Fibroblast of the conjunctiva (primary cell): ENCODE measurements around the gene MFSD6.

Experiments used
- DNase-seq: peaks from one replicate; pipeline ENCODE4 v3.0.0-alpha.2; 2010; ENCODE audit warnings: low read depth

Gene MFSD6

GRCh38 chr2:190440113-190440512, 32.0 kb downstream of the MFSD6 start:
- DNase-seq = no peak

DNA sequence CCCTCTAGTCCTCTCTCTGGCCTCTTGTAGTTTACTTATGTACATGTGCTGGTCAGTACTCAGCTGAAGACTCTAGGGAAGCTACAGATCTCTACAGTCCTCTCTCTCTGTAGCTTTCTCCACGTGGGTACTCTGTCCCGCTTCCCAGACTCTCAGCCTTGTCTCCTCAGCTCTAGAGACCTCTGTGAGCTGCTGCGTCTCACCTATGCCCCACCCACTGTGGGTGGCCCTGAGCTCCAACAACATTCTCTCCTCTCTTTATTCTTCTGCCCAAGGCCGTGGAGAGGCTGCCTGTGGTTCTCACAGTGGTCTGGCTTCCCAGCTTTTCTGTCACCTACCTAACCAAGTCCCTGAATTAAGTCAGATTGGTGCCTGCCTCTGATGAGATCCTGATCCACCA, 33.4 kb downstream of the MFSD6 start:
- no peak for DNase-seq

DNA sequence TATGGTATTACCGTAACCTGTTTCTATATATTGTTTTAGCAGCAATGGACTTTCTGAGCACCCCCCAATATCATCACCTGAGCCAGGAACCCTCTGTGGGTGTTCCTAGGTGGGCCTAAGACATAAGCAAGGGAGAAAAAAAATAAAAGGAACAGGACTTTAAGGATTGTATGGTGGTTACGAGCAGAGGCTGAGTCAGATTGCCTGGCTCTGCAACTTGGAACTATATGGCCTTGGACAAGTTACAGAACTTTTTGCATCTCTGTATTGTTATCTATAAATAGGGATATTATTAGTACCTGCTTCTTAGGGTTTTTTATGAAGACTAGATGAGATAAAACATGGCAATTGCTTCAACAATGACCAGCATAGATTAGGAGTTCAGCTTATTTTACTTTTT, 34.9 kb downstream of the MFSD6 start:
- DNase-seq = no peak

DNA sequence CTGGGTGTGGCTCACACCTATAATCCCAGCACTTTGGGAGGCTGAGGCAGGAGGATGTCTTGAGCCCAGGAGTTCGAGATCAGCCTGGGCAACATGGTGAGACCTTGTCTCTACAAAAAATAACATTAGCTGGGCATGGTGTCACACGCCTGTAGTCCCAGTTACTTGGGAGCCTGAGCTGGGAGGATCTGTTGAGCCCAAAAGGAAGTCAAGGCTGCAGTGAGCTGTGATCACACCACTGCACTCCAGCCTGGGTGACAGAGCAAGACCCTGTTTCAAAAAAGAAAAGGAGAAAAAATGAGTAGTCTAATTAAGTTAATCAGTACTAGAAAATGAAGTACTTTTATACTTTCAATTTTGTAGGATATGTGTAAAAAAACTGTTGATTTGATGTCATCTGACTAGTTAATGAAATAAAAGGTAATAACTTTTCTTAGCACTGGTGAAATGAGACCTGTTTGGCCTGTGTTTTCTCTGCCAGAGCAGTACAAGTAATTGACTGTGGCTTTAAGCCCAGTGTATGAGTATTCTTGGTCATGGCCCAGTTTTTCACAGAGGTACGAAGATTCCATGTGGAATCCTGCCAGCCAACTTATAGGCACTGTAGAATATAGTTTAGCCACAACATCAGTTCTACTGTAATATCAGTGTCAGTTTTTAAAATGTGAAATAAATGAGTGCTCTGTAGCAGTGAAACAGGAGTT, 35.8 kb downstream of the MFSD6 start:
- DNase-seq = peak; percentile 66

- DNase-seq = no peak
Measured at GRCh38 chr2:190444976-190445375, 36.8 kb downstream of the MFSD6 start.

- no peak for DNase-seq
Measured at GRCh38 chr2:190446193-190446592, 38.0 kb downstream of the MFSD6 start.

DNA sequence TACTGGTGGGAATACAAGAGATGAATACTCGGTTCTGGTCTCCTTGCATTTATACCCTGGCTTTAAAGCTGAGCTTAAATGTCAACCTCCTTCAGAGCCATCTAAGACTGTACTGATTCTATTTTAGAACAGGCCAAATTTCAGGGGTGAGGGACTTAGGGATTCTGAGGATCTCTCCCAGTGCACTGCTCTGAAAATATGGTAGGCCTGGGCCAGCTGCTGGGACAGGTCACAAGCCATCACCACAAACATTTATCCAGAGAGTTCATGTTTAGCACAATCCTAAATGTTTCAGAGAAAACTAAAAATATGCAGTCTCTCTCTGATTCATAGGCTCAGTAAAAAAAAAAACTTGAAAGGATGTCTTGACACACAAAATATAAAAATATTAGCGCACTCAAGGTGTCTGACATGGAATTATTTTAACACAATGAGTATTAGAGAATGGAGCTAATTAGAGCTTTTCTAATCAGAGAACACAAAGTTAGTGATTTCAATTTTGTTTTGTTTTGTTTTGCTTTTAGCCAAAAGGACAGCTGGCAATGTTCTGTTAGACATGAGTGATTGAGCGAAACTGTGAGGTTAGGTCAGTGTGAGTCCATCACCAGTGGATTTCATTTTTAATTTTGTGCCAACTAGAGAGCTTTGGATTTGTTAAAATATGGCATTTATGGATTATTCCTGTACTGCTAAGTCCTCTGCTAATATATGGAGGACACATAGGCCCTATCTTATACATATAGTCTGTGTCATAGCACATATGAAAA, 38.8 kb downstream of the MFSD6 start:
- DNase-seq = no peak

DNA sequence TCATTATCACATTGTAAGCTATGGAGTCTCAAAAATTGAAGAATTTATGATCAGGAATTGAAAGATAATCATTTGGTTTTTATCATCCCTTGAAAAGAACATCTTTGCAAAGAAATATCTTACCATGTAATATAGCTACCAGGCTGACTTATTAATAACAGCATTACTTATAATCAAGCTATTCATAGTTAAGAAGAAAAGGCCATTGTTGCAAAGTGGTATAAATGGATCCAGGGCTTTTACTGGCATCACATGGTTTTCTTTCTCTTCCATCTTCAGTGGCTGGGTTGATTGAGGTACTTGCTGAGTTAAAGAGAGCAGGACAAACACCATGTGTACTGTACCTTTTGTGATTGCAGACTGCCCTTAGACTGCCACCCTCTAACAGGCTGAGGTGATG, 39.6 kb downstream of the MFSD6 start:
- DNase-seq = no peak

- no peak for DNase-seq
Measured at GRCh38 chr2:190449925-190450324, 41.8 kb downstream of the MFSD6 start.

DNA sequence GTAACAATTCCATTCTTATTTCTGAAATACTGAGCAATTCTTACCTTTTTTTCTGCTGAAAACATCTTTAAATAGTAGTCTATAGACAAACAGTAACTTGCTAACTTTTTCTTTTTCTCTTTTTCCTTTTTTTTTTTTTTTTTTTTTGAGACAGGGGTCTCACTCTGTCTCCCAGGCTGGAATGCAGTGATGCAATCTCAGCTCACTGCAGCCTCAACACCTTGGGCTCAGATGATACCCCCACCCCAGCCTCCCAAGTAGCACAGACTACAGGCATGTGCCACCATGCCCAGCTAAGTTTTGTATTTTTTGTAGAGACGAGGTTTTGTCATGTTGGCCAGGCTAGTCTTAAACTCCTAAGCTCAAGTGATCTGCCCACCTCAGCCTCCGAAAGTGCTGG, 42.2 kb downstream of the MFSD6 start:
- DNase-seq = no peak

- DNase-seq = no peak
Measured at GRCh38 chr2:190451561-190452176, 43.5 kb downstream of the MFSD6 start.

GRCh38 chr2:190452433-190452832, 44.3 kb downstream of the MFSD6 start:
- no peak for DNase-seq

DNA sequence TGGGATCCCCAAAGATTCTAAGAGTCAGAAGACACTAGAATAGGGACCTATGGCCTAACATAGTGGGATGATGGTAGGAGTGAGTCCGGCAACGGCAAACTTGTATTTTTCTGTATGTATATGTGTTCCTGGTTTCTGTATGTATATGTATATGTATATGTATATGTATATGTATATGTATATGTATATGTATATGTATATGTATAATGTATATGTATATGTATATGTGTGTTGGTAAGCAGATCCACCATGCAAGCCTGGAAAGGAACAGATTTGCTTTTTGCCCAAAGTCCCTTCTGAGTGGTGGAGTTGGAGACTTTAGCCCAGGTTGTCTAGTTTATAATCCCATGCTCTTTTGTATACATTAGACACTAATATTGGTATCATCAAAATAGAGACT, 46.6 kb downstream of the MFSD6 start:
- DNase-seq = no peak

GRCh38 chr2:190455358-190456095, 47.4 kb downstream of the MFSD6 start:
- no peak for DNase-seq

DNA sequence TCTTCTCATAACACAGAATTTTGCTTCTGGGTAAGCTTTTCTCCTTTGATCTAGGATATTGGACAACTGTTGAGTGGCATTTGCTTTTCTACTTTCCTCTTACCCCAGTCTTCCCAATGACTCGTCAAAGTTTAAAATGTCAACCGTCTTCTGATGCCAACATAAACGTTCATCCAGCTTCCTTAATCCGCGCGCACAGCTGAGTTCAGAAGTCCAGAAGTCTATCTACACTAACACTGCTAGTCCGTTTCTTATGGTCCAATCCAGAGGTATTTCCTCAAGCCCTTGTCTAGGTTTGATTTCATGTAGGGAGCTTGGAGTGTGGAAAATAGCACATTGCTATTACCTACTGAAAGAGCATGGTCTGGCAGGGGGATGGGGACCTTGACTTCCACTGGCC, 48.7 kb downstream of the MFSD6 start:
- DNase-seq = no peak

DNA sequence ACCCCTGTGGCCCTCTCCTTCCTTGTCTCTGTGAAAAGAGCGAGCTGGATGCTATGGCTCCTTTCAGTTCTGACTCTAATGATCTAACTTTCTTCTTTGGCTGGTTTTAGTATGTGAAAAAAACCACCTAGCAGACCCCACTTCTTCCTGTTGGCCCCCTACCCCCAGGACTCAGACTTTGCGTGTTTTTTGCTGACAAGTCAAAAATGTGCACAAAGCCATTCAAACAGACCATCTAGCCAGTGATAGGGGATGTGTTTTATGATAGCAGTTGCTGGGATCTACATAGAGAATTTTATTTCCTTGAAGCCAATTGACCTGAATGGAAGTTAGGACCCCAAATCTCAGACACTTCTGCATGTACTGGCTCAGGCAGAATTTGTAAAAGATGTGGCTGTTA, 49.1 kb downstream of the MFSD6 start:
- DNase-seq = no peak

DNA sequence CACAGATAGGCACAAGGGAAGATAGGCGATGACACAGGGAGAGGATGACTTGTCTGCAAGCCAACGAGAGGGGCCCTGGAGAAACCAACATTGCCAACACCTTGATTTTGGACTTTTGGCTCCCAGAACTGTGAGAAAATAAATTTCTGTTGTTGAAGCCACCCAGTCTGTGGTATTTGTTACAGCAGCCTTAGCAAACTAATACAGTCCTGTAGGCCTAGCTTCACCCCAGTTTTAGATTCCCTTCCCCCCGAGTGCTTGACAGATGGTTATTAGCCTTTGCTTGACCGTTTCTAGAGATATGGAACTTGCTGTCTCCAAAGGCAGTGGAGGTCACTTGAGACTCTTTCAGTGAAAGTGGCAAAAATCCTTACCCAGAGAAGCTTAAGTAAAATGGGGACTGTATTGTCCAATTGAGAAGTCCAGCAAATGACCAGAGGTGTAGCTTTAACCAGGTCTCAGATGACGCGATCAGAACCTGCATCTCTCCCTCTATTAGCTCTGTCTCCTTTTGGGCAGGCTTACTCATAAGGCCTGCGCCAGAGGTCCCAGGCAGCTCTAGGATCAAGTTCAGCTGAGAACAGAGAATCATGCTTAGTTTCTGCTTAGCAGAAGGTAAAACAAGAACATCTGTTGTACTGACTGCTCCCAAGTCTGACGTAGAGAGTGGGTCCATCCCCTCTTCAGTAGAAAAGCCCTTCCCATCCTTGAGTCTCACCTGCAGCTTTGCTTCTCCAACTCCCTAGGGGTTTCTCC, 50.4 kb downstream of the MFSD6 start:
- DNase-seq = no peak

GRCh38 chr2:190459881-190460280, 51.7 kb downstream of the MFSD6 start:
- no peak for DNase-seq

DNA sequence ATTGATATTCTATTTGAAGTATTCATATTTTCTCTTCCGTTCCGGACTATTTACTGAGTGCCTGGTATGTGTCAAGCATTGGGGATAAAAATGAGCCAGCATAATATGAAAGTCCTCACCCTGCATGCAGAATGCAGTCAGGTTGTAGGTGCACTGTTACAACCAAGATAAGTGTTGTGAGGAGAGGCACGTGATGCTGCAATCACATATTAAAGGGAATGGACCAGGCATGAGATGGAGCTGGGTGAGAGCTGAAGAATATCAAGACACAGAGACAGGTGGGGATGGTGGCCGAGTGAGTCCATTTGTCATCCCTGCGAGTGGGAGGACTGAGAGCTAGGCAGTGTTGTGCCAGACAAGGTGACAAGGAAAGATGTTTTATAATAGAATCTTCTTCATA, 52.3 kb downstream of the MFSD6 start:
- no peak for DNase-seq

- no peak for DNase-seq
Measured at GRCh38 chr2:190462181-190462580, 54.0 kb downstream of the MFSD6 start.

DNA sequence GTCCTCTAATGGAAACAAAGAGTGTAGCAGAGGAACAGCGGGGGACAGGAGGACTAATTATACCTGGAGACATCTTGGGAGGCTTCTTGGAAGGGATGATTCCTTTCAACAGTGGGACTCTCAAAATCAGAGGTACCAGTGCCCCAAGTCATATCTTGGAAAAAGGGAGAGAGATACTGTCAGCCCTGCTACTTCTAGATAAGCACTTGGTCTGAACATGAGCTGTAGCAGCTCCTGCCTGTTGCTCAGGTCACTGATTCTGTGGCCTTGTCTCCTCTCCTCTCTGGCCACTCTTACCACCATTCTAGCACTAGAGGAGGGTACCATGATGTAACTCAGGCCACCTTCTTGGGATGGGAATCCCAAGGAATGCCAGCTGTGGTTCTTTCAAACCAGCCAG, 54.5 kb downstream of the MFSD6 start:
- DNase-seq = no peak

GRCh38 chr2:190465060-190465459, 56.9 kb downstream of the MFSD6 start:
- DNase-seq = no peak
